Stimulated activated CD4-positive, alpha-beta T cell treated with anti-CD3 and anti-CD28 coated beads, Interleukin-12 subunit alpha, Interleukin-12 subunit beta, amount 100 ng/mL, for 24 hours (primary cell): Measurements from ENCODE around the gene CAPN5.

Experiments
- DNase-seq, 2 experiments: peaks; one replicate each; pipeline ENCODE4 v3.0.0-alpha.2; 2020; ENCODE audit warnings: low read depth in 2 of 2

Gene CAPN5

DNA sequence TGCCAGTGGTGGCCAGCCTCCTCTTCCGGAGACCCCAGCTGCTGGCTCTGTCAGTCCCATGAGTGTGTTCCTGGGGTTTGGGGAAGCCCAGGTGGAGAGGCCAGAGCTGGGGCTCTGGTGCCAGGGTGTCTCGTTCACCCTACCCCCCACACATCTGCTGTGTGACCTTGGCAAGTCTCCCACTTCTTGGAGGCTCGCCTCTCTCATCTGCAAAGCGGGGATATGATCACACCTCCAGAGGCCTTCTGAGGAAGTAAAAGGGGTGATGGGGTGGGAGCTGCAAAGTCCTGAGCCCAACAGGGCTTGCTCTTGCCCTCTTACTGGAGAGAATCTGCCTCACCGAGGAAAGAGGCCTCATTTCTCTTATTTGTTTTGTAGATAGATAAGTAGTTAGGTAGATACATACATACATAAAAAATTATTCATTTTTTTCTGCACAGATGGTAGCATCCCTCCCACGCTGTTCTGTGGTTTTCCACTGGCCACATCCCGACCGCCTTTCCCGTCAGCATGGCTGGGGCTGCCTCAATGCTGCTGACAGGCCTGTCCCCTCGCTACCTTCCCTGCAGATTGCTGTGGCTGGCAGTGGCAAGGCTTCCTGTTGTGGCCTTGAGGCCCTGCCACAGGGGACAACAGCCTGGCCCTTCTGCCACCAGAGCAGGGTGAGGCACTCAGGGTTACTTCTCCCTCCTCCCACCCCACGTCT lies 85.2 kb downstream of the CAPN5 start:
- DNase-seq = peak in 1 of 2 experiments; percentile 52

DNA sequence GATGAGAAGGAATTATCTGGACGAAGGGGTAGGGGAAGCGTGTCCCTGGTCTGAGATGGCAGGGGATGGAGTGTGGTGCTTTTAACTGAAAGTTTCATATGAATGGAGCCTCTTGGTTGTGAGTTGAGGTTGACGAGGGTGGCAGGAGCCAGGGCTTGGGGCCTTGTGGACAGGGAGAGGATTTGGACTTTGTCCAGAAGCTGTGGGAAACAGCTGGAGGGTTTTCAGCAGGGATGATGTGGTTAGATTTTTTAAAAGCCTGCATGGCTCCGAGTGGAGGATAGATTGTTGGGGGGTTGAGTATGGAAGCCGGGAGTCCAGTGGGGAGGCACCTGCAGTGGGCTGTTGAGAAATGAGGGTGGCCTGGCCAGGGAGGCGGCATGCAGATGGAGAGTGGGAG lies 86.1 kb downstream of the CAPN5 start:
- DNase-seq = no peak

DNA sequence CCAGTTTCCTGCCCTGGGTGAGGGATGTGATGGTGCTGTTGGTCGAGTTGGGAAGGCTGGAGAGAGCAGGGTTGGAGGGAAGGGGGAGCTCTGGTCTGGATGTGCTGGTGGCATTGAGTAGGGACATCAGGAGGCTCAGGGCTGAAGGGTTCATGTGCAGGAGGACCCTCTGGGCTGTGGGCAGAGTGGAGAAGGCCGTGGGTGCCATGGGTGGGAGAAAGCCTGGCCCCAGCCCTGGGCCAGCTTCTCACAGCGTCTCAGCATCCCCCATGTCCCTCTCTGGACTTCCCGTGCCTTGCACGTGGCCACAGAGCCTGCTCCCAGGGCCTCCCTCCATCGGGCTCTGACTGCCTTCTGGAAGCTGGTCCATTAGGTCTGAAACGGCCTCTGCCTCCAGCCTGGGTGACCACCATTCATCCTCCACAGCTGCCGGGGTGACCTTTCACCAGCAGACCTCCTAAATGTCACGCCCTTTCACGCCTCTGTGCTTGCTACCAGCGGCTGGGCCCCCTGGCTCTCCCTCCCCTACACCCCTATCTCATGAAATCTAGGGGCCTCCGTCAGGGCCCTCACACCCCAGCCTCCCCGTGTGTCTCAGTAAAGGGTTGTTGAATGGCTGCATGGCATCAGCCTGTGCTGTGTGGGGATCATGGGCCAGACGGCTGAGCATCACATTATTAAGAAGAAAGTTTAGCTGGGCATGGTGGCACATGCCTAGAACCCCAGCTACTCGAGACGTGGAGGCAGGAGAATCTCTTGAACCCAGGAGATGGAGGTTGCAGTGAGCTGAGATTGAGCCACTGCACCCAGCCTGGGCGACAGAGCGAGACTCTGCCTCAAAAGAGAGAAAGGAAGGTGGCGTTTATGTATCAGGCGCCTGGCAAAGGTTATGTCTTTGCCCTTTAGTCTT lies 86.8 kb downstream of the CAPN5 start:
- DNase-seq = no peak

DNA sequence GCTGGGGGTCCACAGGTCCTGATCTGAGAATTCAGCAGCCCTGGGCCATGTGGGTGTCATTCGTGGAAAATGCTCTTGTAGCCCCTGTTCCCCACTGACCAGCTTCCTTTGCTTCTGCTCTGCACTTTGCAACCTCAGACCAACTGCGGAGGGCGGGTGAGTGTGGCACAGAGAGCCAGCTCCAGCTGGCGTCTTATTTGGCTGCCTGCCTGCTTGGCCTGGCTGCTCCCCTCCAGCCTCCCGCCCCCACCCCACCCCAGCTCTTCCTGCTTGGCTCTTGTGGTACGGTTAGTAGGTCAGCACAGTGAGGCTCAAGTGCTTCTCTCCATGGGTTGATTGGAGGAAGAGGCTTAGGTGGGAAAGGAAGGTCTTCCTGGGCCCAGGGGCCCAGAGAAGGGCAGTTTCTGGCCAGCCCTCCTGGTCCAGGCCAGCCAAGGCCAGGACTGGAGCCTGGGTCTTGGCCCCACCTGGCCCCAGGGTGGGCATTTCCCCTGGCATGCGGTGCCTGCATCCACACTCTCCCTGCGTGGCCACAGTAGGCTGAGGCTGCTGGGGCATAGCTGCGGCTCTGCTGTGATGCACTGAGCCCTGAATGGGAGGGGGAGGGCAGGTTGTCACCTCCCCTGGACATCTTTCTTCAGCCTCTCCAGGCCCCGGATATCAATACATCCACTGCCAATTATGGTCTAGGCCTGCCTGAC lies 87.8 kb downstream of the CAPN5 start:
- no peak for DNase-seq

DNA sequence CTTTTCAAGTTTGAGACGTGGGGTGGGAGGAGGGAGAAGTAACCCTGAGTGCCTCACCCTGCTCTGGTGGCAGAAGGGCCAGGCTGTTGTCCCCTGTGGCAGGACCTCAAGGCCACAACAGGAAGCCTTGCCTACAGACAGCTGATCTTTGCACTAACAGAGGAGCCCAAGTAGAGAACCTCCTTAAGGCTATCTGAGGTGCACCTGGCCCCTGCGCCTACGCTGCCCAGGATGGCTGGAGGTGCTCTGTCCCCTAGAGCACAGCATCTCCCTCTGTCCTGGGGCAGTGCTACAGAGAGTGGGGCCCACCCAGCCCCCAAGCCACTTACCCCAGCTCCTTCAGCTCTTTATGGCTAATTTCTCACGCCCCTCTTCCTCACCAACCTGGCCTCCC lies 88.3 kb downstream of the CAPN5 start:
- DNase-seq = no peak

DNA sequence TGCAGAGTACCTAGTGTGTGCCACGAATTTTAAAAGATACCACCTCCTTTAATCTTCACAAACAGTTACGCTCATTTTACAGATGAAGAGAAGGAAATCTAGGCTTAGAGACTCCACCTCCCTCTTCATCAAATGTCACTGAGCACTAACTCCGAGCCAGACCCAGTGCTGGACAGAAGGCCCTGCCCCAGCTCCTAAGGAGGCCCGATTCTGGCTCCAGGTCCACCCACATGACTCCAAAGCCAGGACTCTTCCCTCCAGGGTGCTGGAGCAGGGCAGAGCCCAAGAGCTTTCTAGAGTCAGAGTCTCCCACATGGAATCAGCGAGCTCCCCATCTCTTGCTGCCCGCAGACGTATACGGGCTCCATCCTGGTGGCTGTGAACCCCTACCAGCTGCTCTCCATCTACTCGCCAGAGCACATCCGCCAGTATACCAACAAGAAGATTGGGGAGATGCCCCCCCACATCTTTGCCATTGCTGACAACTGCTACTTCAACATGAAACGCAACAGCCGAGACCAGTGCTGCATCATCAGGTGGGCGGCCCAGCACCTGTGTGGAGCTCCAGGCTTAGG lies 88.9 kb downstream of the CAPN5 start:
- DNase-seq = no peak

DNA sequence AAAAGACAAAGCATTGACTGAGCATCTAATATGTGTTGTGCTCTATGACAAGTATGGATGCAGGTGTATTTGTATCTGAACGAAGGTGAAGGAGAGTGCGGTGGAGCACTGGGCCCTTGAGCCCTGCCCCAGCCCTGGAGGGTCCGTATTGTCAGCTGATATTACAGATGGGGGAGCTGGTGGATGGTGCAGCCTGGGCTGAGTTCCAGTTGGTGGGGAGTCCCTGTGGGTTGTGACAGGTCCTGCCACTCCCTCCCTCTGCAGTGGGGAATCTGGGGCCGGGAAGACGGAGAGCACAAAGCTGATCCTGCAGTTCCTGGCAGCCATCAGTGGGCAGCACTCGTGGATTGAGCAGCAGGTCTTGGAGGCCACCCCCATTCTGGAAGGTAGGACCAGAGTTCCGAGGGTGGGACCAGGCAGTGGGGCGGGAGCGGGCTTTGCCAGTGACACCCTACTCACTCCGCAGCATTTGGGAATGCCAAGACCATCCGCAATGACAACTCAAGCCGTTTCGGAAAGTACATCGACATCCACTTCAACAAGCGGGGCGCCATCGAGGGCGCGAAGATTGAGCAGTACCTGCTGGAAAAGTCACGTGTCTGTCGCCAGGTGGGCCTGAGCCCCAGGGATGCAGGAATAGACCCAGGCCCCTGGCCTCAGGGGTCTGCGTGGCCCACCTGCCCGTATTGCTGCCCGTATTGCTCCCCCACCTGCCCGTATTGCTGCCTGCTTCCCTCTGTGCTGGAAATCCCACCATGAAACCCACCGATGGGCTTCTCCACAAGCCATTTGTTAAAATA lies 89.8 kb downstream of the CAPN5 start:
- no peak for DNase-seq

DNA sequence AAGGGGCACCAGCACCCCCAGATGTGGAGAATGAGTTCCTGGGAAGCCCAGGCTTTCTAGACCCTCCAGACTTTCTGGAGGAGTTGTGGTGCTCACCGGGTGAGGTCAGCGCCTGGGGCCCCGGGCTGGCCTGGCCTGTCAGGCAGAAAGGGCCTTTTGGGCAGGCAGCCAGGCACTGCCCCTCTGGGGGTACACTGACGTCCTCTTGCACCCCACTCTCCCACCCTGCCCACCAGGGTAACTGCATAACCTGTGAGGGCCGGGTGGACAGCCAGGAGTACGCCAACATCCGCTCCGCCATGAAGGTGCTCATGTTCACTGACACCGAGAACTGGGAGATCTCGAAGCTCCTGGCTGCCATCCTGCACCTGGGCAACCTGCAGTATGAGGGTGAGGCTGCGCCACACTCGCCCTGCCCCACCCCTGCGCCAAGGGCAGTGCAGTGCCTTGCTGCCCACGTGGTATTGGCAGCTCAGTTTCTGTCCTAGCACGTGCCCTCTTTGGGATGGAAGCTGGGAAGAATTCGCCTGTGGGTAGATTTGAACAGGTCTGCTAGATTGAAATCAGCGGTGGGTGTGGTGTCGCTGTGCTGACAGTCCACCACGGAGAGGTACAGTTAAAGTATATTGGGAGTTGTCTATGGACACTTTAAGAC lies 91.4 kb downstream of the CAPN5 start:
- no peak for DNase-seq

DNA sequence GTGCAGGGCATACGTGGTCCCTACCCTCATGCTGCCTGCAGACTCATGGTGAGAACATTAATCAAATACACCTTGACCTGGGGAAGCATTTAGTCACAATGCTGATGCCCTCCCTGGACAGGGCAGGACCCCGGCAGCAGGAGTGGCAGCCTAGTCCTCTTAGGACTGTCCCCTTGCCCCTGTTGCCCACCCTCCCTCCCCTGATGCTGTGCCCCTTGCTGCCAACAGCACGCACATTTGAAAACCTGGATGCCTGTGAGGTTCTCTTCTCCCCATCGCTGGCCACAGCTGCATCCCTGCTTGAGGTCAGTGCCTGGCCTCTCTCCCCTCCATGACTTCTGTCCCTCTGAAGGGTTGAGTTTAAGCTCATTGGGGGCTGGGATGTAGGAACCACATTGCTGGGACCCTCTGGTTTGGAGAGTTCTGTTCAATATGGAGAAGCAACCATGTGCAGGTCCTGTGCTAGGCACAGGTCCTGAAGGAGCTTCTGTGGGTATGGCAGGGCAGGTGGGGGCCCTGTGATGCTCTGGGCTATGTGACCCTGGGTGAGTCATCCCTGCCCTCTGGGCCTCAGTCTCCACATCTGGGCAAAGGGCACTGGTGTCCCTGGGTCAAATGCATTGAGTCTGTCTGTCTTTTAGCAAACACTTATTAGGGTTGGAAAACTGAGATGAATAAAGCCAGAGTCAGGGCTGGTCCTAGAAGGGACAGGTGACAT lies 92.6 kb downstream of the CAPN5 start:
- DNase-seq = no peak

DNA sequence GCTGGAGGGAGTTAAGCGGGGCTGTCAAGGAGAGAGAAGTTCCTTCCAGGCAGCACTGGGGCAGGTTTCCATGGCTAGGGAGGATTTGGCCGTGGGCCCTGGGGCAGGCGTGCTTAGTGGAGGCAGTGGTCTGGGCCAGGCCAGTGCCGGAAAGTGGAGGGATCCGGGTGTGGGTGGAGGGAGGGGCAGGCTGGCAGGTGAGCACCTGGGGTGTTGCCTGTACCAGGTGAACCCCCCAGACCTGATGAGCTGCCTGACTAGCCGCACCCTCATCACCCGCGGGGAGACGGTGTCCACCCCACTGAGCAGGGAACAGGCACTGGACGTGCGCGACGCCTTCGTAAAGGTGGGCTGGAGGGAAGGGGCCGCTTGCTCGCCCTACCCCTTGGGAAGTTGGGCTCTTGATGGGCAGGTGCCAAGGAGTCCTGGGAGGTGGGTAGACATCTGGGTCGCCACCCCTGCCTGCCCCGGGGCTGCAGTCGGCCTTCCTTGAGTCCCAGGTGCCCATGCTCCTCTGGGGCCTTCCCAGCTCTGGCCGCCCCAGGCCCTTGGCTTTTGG lies 93.2 kb downstream of the CAPN5 start:
- DNase-seq = no peak

DNA sequence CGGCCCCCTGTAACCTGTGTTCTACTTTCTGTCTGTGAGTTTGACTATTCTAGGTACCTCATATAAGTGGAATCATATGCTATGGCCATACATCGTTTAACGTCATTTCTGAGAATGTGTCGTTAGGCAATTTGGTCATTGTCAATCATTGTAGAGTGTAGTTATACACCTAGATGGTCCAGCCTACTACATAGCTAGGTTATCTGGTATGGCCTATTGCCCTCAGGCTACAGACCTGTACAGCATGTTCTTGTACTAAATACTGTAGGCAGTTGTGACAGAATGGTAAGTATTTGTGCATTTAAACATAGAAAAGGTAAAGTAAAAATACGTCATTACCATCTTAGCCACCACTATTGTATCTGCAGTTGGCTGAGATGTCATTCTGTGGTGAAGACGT lies 96.5 kb downstream of the CAPN5 start:
- DNase-seq = no peak

DNA sequence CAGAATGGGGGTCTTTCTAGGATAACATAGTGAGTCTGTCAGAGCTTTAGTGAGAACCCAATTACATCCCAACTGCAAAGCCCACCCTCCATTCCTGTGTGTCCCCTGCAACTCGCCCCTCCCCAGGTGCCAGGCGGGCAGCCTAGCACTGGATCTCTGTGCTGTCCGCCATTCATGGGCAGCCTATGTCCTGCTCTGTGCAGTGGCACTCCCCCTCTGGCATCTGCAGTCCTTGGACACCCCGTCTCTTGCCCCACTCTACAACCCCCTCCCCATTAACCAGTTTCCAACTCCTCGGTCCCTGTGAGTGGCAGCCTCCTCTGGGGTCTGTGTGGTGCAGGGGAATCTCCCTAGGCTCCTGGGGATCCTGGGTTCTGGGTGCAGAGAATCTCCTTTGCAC lies 98.3 kb downstream of the CAPN5 start:
- no peak for DNase-seq

DNA sequence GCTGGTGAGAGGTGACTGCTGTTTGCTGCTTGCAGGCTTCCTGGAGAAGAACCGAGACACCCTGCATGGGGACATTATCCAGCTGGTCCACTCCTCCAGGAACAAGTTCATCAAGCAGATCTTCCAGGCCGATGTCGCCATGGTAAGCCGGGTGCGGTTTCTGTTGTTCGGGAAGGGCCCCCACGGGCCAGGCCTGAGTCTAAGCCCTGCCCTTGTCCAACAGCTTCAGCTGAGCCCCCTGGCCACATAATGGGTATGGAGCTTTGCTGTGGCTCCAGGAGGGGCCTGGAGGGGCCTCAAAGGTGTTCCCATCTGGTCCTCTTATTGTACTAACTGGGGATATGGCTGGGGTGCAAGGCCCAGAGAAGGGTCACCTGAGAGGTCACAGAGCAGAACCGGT lies 99.2 kb downstream of the CAPN5 start:
- DNase-seq = no peak

DNA sequence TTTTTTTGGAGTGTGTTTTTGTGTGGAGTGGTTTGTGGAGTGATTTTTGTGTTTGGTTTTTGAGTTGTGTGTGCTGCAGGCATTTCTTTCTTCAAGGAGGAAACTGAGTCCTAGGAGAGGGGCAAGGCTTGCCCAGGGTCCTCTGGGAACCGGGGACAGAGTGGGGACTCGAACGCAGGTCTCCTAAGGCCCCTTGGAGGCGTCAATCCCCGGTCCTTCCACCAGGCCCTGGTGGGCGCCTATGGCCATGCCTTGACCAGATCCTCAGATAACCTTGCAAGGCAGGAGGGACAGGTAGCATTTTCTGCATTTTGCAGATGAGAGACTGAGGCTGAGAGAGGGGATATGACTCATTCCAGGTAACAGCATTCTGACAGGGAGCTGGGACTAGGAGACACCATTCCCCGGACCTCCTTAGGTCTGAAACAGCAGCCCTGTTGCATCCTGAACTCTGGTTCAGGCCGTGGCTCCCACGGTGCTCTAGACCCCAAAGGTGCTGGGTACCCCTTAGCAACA lies 100.4 kb downstream of the CAPN5 start:
- DNase-seq = no peak

DNA sequence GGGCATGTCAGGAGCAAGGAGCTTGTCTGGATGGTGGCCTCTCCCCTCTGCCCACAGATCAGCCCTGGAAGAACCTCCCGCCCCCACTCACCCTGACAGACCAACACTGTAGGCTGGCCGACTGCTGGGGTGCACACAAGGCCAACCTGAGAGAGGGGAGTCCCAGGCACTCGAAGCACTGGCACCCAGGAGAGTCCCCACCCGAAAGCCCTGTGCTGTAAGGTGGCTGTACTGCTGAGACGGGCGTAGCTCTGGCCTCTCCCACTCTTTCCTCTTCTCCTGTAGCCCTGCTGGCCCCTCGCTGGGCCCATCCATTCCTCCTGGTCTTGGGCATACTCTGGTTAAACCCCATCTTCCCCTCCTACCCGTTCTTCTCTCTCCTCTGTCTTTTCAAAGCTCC lies 101.0 kb downstream of the CAPN5 start:
- no peak for DNase-seq

DNA sequence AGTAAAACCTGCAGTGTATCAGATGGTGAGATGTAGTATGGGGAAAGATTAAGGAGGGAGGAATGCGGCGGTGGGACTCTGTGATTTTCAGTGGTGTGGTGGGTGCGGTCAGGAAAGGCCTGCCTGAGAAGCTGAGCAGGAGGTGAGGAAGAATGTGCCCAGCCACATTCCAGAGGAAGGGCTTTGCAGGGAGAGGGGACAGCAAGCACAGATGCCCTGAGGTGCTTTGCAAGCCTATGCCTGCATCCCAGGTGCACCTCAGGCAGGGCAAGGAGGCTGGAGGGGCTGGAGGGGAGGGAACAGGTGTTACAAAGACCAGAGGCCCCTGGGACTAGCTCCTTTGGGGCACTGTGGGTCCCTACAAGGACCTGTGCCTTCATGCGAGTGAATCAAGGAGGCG lies 103.3 kb downstream of the CAPN5 start:
- DNase-seq = no peak

DNA sequence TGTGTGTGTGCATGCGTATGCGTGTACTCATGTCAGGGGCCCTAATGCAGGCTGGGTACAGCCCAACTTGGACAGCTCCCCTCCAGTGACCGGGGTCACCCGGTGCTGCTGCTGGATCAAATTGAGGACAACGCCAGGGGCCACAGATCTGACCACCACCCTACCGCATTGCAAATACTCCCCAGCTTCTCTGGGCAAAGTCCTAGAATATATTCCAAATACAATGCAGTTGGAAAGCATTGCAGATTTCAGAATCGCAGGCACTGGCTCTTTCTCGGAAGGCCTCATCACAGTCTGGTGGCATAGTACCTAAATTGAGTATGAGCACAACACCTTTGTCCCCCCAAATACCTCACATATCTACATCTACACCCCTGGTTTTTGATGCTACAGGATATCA lies 104.5 kb downstream of the CAPN5 start:
- DNase-seq = no peak

DNA sequence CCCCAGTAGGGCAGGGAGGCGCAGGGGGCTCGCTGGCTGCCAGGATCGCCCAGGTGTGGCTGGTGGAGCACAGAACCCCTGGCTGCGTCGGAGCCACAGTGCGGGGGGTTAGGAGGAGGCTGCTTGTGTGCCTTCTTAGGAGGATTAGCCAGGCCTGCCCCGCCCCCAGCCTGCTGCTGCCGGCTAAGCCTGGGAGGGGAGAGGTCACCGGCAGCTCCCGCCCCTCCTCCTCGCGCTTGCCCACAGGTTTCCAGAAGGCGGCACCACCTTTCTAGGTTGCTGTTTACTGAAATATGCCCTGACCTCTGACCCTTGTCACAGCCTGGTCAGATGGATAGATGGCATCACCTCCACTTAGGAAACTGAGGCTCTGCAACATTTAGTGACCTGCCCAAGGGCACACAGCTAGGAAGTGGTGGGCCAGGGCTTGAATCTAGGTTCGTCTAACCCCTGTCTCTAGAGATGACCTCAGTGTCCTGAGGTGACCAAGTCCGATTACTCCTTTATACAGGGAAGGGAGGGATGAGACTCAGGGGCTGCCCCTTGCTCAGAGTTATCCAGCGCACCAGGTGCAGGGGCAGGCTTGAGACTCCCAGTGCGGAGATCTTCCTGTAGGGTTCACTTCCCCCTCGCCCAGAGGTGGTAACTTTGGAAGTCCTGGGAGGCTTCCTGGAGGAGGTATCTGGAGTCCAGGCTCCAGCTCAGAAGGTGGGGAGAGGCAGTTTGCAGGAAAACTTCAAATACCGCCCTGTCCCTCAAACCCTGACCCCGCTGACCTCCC lies 105.3 kb downstream of the CAPN5 start:
- DNase-seq = no peak

DNA sequence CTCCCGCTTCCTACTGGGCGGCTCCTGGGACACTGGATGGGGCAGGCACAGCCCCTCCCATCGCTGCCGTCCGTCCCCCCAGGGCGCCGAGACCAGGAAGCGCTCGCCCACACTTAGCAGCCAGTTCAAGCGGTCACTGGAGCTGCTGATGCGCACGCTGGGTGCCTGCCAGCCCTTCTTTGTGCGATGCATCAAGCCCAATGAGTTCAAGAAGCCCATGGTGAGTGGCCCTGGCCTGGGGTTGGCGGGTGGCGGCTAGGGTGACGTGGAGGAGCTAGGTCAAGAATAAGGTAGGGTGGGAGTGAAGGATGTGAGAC lies 105.9 kb downstream of the CAPN5 start:
- DNase-seq = no peak
